HG02763 (cell line): Measurements from ENCODE around the gene ZNF407.
A peak's percentile ranks its signal among the peaks of the same experiment; 100 is the strongest.

Experiments
- ATAC-seq: cut with Tn5 transposase; IDR thresholded peaks from one replicate; pipeline ENCODE4 v1.9.1; 2021; ENCODE audit warnings: mild to moderate bottlenecking, moderate library complexity; ENCODE audit not compliant: unreplicated experiment

ZNF407 gene

DNA sequence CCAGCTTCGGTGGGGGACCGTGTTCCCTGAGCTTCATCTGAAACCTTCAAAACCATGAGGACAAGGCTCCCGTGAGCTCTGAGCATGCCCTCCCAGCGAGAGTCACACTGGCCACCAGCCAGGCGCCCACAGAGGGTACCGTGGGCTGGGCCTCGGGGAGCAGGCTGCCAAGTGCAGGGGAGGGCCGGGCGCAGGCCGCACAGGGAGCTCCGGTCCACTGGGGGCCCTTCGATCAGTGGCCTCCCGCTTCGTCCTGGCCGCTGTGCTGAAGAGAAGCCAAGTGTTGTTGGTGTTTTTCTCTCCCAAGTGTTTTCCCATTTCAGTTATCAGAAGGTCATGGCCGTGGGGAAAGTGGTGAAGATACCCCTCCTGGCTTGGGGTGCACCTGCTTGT, 466.8 kb downstream of the ZNF407 start:
- no peak for ATAC-seq

DNA sequence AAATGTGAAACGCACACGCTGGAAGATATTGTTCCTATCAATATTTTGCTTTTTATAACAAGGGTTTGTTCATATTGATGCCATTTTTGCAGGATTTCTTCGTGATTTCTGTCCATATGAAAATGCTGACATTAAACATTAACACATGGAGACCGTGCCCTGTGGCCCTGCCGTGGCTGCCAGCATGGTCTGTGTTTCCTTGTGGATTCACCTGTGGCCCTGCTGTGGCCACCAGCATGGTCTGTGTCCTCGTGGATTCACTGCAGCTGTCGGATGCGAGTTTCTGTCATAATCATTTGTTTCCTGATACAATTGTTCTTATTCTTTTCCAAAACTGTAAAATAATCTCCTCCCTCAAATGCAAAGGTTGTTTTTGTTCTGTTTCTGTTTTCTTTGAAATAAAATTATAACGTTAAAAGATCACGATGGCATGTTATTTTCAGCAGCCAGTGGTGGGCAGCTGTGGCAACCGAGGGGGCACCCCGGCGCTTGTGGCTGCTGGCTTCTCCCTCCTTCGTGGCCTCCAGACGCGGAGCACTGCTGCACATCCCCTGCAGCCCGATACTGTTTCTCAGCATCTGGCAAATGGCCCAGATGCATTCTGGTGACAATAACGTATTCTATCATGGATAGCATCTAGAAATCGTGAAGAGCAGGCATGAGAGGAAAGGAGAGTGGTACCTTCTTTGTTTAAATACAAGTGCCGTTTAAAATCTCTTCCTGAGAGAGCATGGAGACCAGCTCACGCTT, 467.8 kb downstream of the ZNF407 start:
- ATAC-seq = no peak

- no peak for ATAC-seq
Measured at GRCh38 chr18:75066021-75066880, 468.6 kb downstream of the ZNF407 start.

DNA sequence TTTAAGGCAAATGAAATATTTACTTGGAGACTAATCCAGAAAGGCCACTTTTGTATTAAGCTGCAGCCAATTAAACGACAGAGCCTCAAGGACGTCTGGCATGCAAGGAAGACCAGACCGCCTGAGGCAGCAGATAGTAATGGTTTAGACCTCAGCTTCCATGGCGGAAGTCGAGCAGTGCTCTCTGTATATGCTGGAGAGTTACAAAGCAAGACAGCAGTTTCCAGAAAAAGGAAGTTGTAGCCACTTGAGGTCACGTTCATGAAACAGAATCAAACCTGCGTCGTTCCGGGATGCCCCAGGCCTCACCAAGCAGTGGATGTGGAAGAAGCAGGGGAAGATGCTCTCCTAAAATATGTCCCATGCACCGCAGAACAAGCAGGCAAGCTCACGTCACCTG, 469.3 kb downstream of the ZNF407 start:
- ATAC-seq = no peak

DNA sequence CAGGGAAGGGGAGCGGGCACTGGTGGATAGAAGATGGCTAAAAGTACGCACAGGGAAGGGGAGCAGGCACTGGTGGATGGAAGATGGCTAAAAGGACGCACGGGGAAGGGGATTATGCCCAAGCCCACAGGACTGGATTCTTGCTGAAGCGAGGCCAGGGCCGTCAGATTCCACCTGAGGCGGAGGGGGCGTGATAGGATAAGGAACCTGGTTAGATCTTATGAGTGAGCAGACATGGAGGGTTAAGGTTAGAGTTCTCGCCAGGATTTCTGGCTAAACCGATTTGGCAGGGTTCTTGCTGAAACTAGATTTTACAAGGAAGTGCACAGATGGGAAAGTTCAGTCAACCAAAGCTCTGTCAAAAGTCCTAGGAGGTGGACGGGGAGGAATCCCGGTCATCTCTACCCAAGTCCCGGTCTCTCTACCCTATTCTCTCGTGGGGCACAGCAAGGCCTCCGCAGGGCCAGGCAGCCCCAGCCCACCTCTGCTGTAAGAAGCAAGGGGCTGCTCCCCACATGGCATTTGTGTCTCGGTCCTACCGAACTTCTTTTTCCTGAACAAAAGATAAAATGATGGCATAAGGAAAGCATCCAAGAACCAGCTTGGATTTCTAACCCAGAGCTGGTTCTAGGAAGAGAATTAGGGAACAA, 470.5 kb downstream of the ZNF407 start:
- ATAC-seq = no peak

GRCh38 chr18:75068682-75069435, 471.2 kb downstream of the ZNF407 start:
- no peak for ATAC-seq

DNA sequence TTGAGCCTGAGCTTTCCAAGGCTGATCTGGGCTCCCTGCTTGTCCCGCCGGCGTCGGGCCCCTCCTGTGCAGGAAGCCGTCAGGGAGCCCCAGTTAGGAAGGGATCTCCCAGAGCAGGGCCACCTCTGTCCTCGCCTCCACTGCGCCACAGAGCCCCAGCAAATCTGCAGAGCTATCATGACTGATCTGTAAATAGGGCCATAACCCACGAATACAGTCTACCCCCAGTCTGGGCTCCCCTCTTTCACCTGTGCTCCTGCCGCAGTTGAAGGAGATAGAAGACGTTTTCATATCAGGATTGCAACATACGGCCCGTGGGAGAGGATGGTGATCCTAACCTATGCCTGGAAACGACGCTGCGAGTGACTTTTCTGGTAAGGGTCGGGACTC, 472.6 kb downstream of the ZNF407 start:
- no peak for ATAC-seq

- peak; percentile 81 for ATAC-seq
Measured at GRCh38 chr18:75070625-75071483, 473.2 kb downstream of the ZNF407 start.

GRCh38 chr18:75071484-75071785, 473.8 kb downstream of the ZNF407 start:
- ATAC-seq = no peak

DNA sequence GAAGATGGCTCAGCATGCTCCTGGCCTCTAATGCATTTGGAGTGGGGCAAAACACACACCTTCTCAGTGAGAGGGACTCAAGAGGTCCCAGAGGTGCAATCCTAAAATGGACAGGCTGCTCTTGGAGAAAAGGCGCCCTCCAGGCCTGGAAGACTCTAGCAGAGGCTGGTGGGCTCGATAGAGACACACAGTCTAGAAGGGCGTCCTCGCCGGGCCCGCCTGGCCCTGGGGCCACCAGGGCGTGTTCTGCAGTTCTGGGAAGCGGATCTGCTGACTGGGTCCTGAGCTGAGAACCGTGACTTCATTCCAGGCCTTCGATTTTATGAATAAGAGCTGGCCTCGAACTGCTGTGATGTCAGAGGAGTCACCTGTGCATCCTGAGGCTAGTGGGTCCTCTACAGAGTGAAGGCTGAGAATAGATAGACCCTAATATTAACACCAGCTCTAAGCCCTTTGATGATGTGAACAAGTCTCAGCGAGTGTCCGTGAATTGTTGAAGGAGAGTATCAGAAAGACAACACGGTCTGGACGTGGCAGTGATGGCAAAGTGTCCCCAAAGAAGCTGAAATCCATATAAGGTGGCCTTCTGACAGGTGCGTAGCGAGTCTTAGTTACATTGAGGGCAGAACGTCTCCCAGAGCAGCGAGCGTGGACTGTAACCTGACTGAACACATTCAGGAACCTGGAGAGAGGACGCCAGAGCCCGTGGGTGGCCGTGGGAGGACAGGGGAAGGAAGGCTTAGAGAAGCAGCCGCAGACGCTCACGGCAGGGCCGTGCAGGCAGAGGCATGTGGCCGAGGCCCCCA, 474.4 kb downstream of the ZNF407 start:
- ATAC-seq = no peak

DNA sequence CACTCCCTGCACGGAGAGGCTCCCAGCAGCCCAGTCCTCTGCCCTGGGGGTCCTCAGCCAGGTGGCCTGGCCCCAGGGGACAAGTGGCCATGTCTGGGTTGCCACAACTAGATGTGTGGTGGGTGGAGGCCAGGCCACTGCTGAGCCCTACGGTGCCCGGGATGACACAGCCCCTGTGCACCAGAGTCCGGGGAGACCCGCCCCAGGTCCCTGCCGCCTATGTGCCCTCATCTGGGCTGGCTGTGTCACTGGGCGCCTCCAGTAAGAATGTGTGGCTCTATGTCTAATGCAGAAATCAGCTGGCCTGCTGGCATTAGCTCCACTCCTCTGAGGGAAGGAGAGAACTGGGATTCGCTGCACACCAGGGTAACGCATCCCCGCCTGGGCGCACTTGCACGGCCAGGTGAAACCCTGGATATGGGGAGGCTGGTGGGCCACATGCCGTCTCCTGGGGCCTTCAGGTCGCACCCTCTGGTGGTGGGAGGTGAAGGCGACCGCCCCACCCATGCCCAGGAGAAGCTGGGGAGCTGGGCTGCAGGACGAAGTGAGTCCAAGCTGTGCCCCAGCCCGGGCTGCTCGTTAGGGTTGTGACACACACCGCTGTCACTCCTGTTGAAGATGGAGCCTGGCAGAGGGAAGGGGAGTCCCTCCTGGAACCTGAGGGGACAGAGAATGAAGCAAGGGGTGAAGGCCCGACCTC, 475.2 kb downstream of the ZNF407 start:
- no peak for ATAC-seq

DNA sequence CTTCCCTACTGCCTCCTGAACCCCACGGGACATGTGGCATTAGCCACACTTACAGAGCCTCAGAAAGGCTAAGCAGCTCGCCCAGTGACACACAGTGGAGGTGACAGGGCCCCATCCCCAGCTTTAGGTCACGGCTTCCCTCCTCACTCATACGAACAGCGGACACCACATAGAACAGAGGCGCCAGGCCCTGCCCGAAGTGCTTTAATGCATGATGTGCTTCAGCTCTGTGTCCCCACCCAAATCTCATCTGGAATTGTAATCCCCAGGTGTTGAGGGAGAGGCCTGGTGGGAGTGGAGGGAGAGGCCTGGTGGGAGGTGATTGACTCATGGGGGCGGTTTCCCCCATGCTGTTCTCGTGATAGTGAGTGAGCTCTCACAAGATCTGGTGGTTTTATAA, 476.0 kb downstream of the ZNF407 start:
- ATAC-seq = no peak

- ATAC-seq = no peak
Measured at GRCh38 chr18:75074196-75075015, 476.7 kb downstream of the ZNF407 start.

GRCh38 chr18:75075016-75075305, 477.3 kb downstream of the ZNF407 start:
- ATAC-seq = no peak

DNA sequence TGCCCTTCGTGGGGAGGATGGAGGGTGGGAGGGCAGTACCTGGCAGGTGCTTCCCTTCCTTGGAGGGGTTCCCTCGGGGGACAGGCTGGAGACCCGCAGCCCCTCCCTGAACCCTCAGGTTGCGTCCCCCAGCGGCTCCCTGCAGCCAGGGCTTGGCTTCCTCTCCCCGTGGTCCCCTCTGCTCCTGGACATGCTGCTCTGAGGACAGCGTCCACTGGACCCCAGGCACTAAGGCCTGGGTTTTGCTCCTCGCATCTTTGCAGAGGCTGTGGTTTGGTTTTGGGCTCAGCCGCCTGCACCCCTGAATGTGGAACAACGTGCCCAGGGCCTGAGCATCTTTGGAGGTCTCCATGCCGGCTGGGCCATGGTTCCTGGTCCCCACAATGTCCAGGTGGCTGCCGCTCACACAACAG, 477.8 kb downstream of the ZNF407 start:
- no peak for ATAC-seq

DNA sequence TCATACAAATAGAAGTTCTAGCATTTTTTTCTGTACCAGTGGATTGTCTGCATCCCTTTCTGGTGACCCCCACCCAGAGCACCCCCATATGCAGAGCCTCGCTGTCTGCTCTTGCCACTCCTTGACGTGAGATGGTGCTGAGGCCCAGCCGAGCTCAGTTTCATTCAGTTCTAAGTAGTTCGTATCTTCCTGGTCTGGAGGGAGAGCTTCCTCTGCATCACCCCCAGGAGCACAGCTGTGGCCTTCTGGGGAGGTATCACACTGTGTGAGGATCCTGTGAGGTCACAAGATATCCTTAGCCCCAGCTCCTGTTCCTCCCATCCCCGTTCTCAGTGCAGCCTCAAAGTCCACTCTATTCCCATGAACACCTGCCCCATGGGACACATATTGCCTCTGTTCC, 478.6 kb downstream of the ZNF407 start:
- no peak for ATAC-seq

GRCh38 chr18:75081486-75081885, 483.8 kb downstream of the ZNF407 start:
- ATAC-seq = no peak

DNA sequence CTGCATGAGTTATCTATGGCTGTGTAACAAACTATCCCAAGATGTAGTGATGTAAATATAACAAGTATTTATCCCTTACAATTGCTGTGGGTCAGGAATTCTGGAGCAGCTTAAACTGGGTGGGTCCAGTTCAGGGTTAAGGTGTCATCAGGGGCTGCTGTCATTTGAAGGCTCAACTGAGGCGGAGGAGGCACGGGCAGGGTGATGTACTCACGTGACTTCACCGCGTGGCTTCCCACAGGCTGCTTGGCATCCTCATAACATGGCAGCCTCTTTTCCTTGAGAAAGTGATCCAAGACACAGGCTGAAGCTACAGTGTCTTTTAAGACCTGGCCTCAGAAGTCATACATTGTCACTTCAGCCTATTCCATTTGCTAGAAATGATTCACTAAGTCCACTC, 485.5 kb downstream of the ZNF407 start:
- no peak for ATAC-seq
